ENCODE results near the gene EXOC6. TPM values are rescaled to one million over a fixed set of nuclear protein-coding genes. Genes with fewer than 3 reads are reported as not detected.

Gene EXOC6
- total RNA-seq, 2 donors from 2014 or later: 12.6 to 15.2 TPM

DNA sequence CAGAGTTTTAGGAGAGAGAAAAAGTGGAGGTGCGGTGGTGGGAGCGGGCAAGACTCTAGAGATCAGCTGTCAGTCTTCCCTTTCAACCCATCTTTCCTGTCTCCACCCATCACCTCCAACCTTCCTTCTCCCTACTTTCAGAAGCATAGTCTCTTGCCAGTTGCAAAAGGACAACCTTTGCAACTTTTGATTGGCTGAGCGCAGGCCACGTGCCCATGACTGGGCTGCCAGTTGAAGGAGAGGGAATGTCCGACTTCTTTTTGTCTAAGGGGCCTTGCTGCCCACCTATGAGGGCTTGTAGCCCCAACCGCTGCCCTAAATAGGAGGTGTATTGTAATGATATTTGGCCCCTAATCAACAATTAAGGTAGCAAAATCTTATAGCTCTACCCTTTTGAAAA, 238.0 kb downstream of the EXOC6 start:
- Histone ChIP-seq H3K4me3 (no peak overlapping the region), H3K9ac (ENCODE audit: low read depth in 2 of 2, low read length in 2 of 2) (no peak overlapping the region), H3K9me3 (no peaks in the 10 kb centered on the region), H3K4me1 (no peaks in the 10 kb centered on the region), H3K36me3 (no peaks in the 10 kb centered on the region), H3K27me3 (no peaks in the 10 kb centered on the region), H3K27ac (no peak overlapping the region)
- intact Hi-C loops (cut with DNase I): no loop called here
- DNase-seq: peak; percentile 3
- TF ChIP-seq, protein P1, sequence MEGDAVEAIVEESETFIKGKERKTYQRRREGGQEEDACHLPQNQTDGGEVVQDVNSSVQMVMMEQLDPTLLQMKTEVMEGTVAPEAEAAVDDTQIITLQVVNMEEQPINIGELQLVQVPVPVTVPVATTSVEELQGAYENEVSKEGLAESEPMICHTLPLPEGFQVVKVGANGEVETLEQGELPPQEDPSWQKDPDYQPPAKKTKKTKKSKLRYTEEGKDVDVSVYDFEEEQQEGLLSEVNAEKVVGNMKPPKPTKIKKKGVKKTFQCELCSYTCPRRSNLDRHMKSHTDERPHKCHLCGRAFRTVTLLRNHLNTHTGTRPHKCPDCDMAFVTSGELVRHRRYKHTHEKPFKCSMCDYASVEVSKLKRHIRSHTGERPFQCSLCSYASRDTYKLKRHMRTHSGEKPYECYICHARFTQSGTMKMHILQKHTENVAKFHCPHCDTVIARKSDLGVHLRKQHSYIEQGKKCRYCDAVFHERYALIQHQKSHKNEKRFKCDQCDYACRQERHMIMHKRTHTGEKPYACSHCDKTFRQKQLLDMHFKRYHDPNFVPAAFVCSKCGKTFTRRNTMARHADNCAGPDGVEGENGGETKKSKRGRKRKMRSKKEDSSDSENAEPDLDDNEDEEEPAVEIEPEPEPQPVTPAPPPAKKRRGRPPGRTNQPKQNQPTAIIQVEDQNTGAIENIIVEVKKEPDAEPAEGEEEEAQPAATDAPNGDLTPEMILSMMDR (IDR thresholded peaks at IDR 0.05): no peak

DNA sequence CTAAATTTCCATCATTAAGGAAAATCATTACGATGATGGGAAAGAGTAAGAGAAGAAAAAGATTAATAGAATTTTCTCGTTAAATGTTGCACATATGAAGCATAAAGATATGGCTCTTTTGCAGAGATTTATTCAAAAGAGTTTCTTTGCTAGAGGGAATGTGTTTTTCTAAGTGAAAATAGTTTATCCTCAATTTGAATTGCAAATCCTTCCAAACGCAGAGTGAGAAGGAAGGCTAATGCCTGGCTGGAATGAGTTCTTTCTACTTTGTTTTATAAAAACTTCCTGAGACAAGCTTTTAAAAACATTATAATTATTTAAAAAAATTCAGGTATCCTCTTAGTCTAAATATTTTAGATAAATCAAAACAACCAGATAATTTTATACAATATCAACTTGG, 239.5 kb downstream of the EXOC6 start:
- Histone ChIP-seq H3K9me3 (no peaks in the 10 kb centered on the region), H3K27me3 (no peaks in the 10 kb centered on the region), H3K36me3 (no peaks in the 10 kb centered on the region), H3K9ac (ENCODE audit: low read depth in 2 of 2, low read length in 2 of 2) (no peak overlapping the region), H3K27ac (no peak overlapping the region), H3K4me3 (no peak overlapping the region), H3K4me1 (no peaks in the 10 kb centered on the region)
- no peak for DNase-seq
- intact Hi-C loops (cut with DNase I): no loop called here
- TF ChIP-seq, protein P1 (IDR thresholded peaks at IDR 0.05): no peak

DNA sequence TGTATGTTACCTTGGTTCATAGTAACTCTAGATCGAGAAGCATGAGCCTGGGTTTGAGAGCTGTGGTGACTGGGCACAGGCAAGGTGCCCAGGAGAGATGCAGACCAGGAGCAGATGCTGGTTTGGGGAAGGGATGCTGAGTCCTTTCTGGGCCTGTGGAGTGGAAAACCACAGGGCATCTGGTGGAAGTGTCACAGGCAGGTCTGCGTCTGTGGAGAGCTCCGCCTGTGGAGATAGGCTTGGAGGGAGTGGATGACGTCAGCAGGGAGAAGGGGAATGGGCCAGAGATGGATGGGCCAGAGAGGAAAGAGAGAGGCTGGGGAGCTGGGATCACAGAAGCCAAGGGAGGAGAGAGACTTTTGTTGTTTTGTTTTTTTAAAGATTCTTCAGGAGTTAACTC, 240.1 kb downstream of the EXOC6 start:
- Histone ChIP-seq H3K36me3 (no peaks in the 10 kb centered on the region), H3K9me3 (no peaks in the 10 kb centered on the region), H3K27me3 (no peaks in the 10 kb centered on the region), H3K9ac (ENCODE audit: low read depth in 2 of 2, low read length in 2 of 2) (no peak overlapping the region), H3K4me3 (no peak overlapping the region), H3K4me1 (no peaks in the 10 kb centered on the region), H3K27ac (no peak overlapping the region)
- intact Hi-C loops (cut with DNase I): no loop called here
- TF ChIP-seq, protein P1 (IDR thresholded peaks at IDR 0.05): no peak
- peak; percentile 9 for DNase-seq

DNA sequence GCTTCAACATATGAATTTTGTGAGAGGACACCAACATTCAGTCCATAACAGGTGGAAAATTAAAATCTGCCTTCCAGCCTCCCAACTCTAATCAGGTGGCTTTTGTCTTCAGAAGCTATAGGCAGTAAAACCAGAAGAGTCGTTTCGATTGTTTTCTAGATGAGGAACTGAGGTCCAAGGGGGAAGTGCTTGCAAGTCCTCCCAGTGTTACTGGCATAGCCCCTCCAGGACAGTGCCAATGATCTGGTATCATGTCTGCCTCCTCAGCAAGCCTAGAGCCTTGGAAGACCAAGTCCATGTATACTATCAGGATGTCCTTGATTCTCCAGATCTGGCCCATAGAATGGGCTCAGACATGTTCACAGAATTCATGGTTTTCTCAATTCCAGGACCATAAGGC, 242.3 kb downstream of the EXOC6 start:
- DNase-seq: no peak
- intact Hi-C loops (cut with DNase I): no loop called here
- Histone ChIP-seq H3K27me3 (no peaks in the 10 kb centered on the region), H3K36me3 (no peaks in the 10 kb centered on the region), H3K27ac (no peak overlapping the region), H3K9me3 (no peaks in the 10 kb centered on the region), H3K9ac (ENCODE audit: low read depth in 2 of 2, low read length in 2 of 2) (no peak overlapping the region), H3K4me3 (no peak overlapping the region), H3K4me1 (no peaks in the 10 kb centered on the region)
- TF ChIP-seq, protein P1 (IDR thresholded peaks at IDR 0.05): no peak

DNA sequence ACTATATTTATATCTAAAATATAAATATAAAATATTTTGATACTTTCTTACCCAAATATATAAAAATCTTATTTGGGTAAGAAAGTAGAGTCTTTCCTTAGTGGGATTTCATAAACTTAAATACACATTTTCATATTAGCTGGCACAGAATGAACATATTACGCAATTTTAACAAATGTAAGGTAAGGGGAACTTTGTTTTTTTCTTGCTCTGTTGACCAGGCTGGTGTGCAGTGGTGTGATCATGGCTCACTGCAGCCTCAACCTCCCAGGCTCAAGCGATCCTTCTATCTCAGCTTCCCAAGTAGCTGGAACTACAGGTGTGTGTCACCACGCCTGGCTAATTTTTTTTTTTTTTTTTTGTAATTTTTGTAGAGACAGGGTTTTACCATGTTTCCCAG, 243.6 kb downstream of the EXOC6 start:
- intact Hi-C loops (cut with DNase I): no loop called here
- H3K9ac ChIP-seq (ENCODE audit: low read depth in 2 of 2, low read length in 2 of 2): no peak overlapping the region
- no peak for DNase-seq

More for the DNA sequence above, 243.6 kb downstream of the EXOC6 start:
- no peak overlapping the region for H3K27ac ChIP-seq
- no peaks in the 10 kb centered on the region for H3K4me1 ChIP-seq
- no peaks in the 10 kb centered on the region for H3K27me3 ChIP-seq
- TF ChIP-seq, protein P1 (IDR thresholded peaks at IDR 0.05): no peak
- H3K9me3 ChIP-seq: no peaks in the 10 kb centered on the region
- no peaks in the 10 kb centered on the region for H3K36me3 ChIP-seq
- H3K4me3 ChIP-seq: no peak overlapping the region

Data from colonic mucosa (tissue), 4 donors.